Ovary (tissue), 9 donors: ENCODE data around the gene MRPL21. TPM values are rescaled to one million over a fixed set of nuclear protein-coding genes. Genes with fewer than 3 reads are reported as not detected.
"Not testable (repeated sequence)": the region's sequence is repeated elsewhere in the genome, so short reads cannot be mapped to it uniquely, and the experiment has no call there.

Experiments
- DNase-seq, 5 donors: peaks; one replicate each; pipeline ENCODE4 v3.0.0-alpha.2; 2019 to 2020
- H3K27ac ChIP-seq, 2 donors: fragments of 200-600 bp; one replicate each; pipeline versions ENCODE4 v1.5.1 to v1.8.0; 2019 to 2022
- H3K27me3 ChIP-seq: fragments of 200-600 bp; one replicate; pipeline ENCODE4 v1.8.0; 2022
- H3K36me3 ChIP-seq: fragments of 200-600 bp; sonication (generic); one replicate; pipeline ENCODE4 v1.5.1; 2019
- H3K4me1 ChIP-seq: one replicate; pipeline ENCODE4 v1.8.1; 2013; ENCODE audit warnings: mild to moderate bottlenecking, moderate library complexity; ENCODE audit not compliant: insufficient read depth
- H3K4me3 ChIP-seq: fragments of 200-600 bp; sonication (generic); one replicate; pipeline ENCODE4 v1.5.1; 2017
- H3K9me3 ChIP-seq, 2 donors: fragments of 200-600 bp in 1 of 2; sonication (generic) in 1 of 2; one replicate each; pipeline versions ENCODE4 v1.5.1 to v1.8.1; 2013 to 2019; ENCODE audit warnings: mild to moderate bottlenecking in 1 of 2, moderate library complexity in 1 of 2
- CTCF ChIP-seq, 3 donors: fragments of 450-650 bp in 2 of 3; fragments of 200-600 bp in 1 of 3; IDR thresholded peaks; one replicate each; pipeline versions ENCODE4 v1.5.1 to v1.8.0; 2016 to 2022; ENCODE audit warnings: antibody characterized with exemption in 3 of 3, mild to moderate bottlenecking in 1 of 3
- EP300 ChIP-seq: sonication (generic); formaldehyde crosslinking; IDR thresholded peaks from one replicate; pipeline ENCODE4 v1.6.1; 2017; ENCODE audit warnings: antibody characterized with exemption
- POLR2A ChIP-seq: fragments of 450-650 bp; IDR thresholded peaks from one replicate; pipeline ENCODE4 v1.6.1; 2017; ENCODE audit warnings: antibody characterized with exemption, mild to moderate bottlenecking, moderate library complexity
- WGBS, 3 donors: extraction: QIAGEN DNeasy Blood & Tissue Kit in 1 of 3; methylation state at CpG; one replicate each; pipeline versions ENCODE4 v1.1.5 to v1.1.7; 2013 to 2017; 5-methylcytosine and 5-hydroxymethylcytosine counted together
- intact Hi-C, 4 donors: fragments of 100-400 bp; cut with DNase I; formaldehyde crosslinking; loops; one replicate each; pipeline versions ENCODE4 v1.11.0 to v1.15.1; 2022 to 2023
- polyA plus RNA-seq, 2 donors: library from polyadenylated mRNA; stranded (reverse); fragments of 200-250 nt in 1 of 2; fragments of 350-450 nt in 1 of 2; fragmentation: Illumina TruSeq in 1 of 2; extraction: RNeasy Lipid Tissue Mini Kit (QIAGEN cat#74804) in 1 of 2; gene quantifications; one replicate each; pipeline ENCODE4 v1.2.3, GENCODE V29; 2013 to 2014
- total RNA-seq, 7 donors: library from RNA; depleted of rRNA in 2 of 7; stranded (reverse); fragments of >200 nt in 2 of 7; fragmentation: NEBNext Ultra II Directional in 3 of 7; extraction: Animal tissue kit (Norgen Biotek cat#: 25700) in 3 of 7; gene quantifications; one replicate each; pipeline versions ENCODE4 v1.1.0 to v1.2.4, GENCODE V29; 2016 to 2023
- donor health status: DM: no; HTN: no; CAD: no; lungs with moderate emphysema.
- donor health status: DM: no; HTN: no; CAD: no.
- donor health status: Bipolar disorder and iron deficiency.
- donor health status: DM: yes; HTN: yes; CAD: no.
- donor health status: DM: no; HTN: no; CAD: no.
- donor health status: DM: yes; HTN: yes; CAD: no.

MRPL21 gene
- total and polyA plus RNA-seq, 9 donors: 40.3 to 74.7 (median 59.3) TPM

DNA sequence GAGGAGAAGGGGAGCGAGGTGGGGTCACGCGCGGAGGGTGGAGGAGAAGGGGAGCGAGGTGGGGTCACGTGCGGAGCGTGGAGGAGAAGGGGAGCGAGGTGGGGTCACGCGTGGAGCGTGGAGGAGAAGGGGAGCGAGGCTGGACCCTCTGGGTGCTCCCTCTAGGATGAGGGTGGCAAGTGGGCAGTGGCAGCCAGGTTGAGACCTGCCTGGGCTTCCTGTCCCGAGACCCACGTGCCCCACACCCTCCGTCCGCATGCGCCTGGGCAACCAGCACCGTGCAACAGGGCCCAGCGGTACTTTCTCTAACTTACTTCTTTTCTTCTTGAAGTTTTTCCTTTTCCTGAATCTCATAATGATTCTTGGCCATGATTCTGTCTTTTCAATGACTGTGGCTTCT, 11.1 kb downstream of the MRPL21 start:
- TF ChIP-seq POLR2A: no peak
- no peak for TF ChIP-seq CTCF (IDR thresholded peaks at IDR 0.05)
- no peaks in the 10 kb centered on the region for H3K9me3 ChIP-seq
- no peak for DNase-seq
- no peak overlapping the region for H3K27ac ChIP-seq
- WGBS, 3 donors: 94 to 96% (median 94%) methylated on average over 20 of the region's 20 CpGs
- no peak overlapping the region for H3K4me3 ChIP-seq
- intact Hi-C loops: no loop called here
- H3K27me3 ChIP-seq: no peaks in the 10 kb centered on the region
- H3K36me3 ChIP-seq: no peaks in the 10 kb centered on the region
- peaks cover 2% of the 10 kb centered on the region for H3K4me1 ChIP-seq

DNA sequence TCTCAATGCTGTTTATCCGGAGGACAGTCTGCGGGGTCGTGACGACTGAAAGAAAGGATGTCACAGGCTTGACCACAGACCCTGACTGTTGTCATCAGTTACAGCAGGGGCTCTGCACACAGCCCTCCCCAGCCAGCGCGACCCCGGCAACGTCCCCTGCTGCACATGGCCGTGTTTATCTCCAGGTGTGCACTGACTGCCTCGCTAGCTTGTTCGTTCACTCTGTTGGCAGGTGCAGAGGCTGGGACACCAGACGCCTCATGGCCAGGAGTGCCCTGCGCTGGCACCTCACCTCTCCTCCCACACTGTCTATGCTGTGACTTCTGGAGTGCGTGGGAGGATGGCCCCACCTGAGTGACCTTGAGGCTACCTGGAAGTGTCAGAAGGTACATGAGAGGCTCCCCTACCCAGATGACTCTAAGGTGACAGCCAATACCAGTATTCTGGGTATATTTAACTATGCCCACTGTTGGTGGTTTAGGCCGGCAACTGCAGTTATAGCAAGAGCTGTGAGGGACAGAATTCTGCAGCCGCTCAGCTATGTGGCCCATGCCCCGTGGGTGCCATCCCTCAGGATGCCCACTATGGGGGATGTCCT, 12.2 kb downstream of the MRPL21 start:
- no peaks in the 10 kb centered on the region for H3K36me3 ChIP-seq
- peaks cover 2% of the 10 kb centered on the region for H3K4me1 ChIP-seq
- DNase-seq: no peak
- H3K9me3 ChIP-seq: no peaks in the 10 kb centered on the region
- WGBS, 3 donors: 63 to 74% (median 71%) methylated on average over 17 of the region's 17 CpGs
- intact Hi-C loops: no loop called here
- H3K27ac ChIP-seq: no peak overlapping the region
- H3K27me3 ChIP-seq: no peaks in the 10 kb centered on the region
- no peak overlapping the region for H3K4me3 ChIP-seq
- TF ChIP-seq CTCF (IDR thresholded peaks at IDR 0.05): no peak
- no peak for TF ChIP-seq POLR2A
- TF ChIP-seq EP300: no peak

GRCh38 chr11:68890490-68891231, 13.0 kb downstream of the MRPL21 start:
- no peaks in the 10 kb centered on the region for H3K9me3 ChIP-seq
- no peaks in the 10 kb centered on the region for H3K27me3 ChIP-seq
- H3K4me1 ChIP-seq: peaks cover 2% of the 10 kb centered on the region
- no peaks in the 10 kb centered on the region for H3K36me3 ChIP-seq
- intact Hi-C loops: no loop called here
- WGBS, 3 donors: 58 to 62% (median 62%) methylated on average over 17 of the region's 17 CpGs
- no peak overlapping the region for H3K4me3 ChIP-seq
- peak in 1 of 3 donors; percentile 4 for TF ChIP-seq CTCF (IDR thresholded peaks at IDR 0.05)
- no peak for TF ChIP-seq EP300
- no peak for TF ChIP-seq POLR2A
- H3K27ac ChIP-seq: no peak overlapping the region
- peak in 1 of 5 donors; percentile 48 for DNase-seq

DNA sequence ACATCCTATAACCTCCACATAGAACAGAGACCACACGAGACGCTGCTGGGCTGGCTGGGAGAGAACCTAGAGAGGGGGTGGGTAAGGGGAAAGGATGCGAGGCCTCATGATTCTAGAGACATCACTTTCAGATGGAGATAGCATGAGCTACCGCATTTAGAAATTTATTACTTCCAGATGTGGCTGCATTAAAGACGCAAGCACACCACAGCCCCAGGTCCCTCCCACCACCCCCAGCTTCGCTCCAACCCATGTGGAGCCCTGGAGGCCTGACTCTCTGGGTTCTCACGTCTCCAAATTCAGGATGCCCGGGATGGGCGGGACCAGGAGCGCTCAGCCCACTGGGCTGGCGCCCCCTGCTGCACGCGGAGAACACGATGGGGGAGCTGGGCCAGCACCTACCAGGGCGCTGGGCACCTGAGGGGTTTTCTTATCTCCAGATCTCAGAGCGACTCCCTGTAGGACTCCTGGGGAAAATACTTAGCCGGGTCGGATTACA, 13.6 kb downstream of the MRPL21 start:
- intact Hi-C loops: no loop called here
- no peaks in the 10 kb centered on the region for H3K9me3 ChIP-seq

GRCh38 chr11:68884827-68885226, 18.8 kb downstream of the MRPL21 start:
- DNase-seq, H3K9me3 ChIP-seq, H3K27ac ChIP-seq, H3K27me3 ChIP-seq, H3K36me3 ChIP-seq, intact Hi-C loops, H3K4me1 ChIP-seq, H3K4me3 ChIP-seq: not testable (repeated sequence)
- 95 to 97% (median 97%) methylated on average over 15 of the region's 15 CpGs for WGBS, 3 donors

More for the DNA sequence above, 13.6 kb downstream of the MRPL21 start:
- peak; percentile 31 to 62 (median 49) for DNase-seq
- Histone ChIP-seq H3K4me3 (no peak overlapping the region), H3K36me3 (no peaks in the 10 kb centered on the region), H3K27ac (no peak overlapping the region), H3K4me1 (peaks cover 2% of the 10 kb centered on the region), H3K27me3 (no peaks in the 10 kb centered on the region)
- WGBS, 3 donors: 35 to 45% (median 43%) methylated on average over 17 to 18 of the region's 18 CpGs
- TF ChIP-seq POLR2A (no peak), CTCF (IDR thresholded peaks at IDR 0.05) (peak in 1 of 3 donors; percentile 42)
